Measurements from ENCODE around the gene MYO1D.

MYO1D gene

GRCh38 chr17:32445971-32446370 is 431.0 kb downstream of the MYO1D start:
- H3K27ac Mint-ChIP-seq, result peak overlapping the region; percentile 86

GRCh38 chr17:32445497-32445896 is 431.4 kb downstream of the MYO1D start:
- Mint-ChIP-seq H3K4me3 (peak overlapping the region; percentile 86), H3K9me3 (no peaks in the 10 kb centered on the region), H3K27ac (peak overlapping the region; percentile 86), H3K36me3 (ENCODE audit: low read depth) (peaks cover 45% of the 10 kb centered on the region), H3K4me1 (ENCODE audit: low read depth) (peaks cover 51% of the 10 kb centered on the region), H3K27me3 (peaks cover 8% of the 10 kb centered on the region)

More at GRCh38 chr17:32445971-32446370, 431.0 kb downstream of the MYO1D start:
- Mint-ChIP-seq H3K4me1 (ENCODE audit: low read depth) (peaks cover 48% of the 10 kb centered on the region), H3K36me3 (ENCODE audit: low read depth) (peaks cover 50% of the 10 kb centered on the region), H3K4me3 (peak overlapping the region; percentile 86), H3K27me3 (peaks cover 8% of the 10 kb centered on the region), H3K9me3 (no peaks in the 10 kb centered on the region)

GRCh38 chr17:32445074-32445415 is 431.9 kb downstream of the MYO1D start:
- Mint-ChIP-seq H3K4me3 (peak overlapping the region; percentile 86), H3K27me3 (peaks cover 8% of the 10 kb centered on the region), H3K36me3 (ENCODE audit: low read depth) (peaks cover 43% of the 10 kb centered on the region), H3K9me3 (no peaks in the 10 kb centered on the region), H3K4me1 (ENCODE audit: low read depth) (peaks cover 51% of the 10 kb centered on the region), H3K27ac (peak overlapping the region; percentile 86)

DNA sequence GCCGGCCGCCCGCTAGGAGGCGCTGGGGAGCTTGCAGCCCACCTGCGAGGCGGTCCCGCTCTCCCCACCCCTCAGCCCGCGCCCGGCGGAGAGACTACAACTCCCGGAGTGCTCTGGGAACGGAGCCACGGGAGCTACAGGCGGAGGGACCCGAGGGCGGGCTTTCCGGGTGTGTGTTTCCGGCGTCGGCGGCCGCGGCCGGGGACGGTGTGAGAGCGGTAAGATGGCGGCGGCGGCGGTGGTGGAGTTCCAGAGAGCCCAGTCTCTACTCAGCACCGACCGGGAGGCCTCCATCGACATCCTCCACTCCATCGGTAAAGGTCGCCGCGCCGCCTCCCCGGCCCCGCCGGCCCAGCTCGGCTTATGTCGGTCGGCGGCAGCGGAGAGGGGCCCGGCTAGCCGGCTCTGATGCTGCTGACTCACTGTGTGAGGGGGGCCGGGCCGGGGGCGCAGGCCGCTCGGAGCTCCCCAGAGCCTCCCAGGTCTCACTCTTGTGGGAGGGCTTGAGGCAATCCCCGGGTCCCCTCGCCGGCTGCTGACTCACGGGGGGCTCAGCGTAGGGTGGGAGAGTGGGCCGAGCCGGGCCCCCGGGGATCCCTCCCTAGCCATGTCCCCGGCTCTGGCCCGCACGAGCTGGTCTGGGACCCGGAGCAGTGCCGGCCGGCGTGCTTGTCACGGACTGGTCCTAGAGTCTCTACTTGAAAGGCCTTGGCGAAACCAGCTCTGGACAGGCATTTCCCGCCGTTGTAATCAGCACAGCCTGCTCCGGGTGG is 432.4 kb downstream of the MYO1D start, which contains the start of gene PSMD11:
PSMD11 (plus strand) TSS at position 210 of the 773 bp plus-strand sequence; CDS start at position 224, 14 bp downstream.
- H3K9me3 Mint-ChIP-seq, result no peaks in the 10 kb centered on the region
- peaks cover 38% of the 10 kb centered on the region for H3K36me3 Mint-ChIP-seq (ENCODE audit: low read depth)
- H3K27me3 Mint-ChIP-seq, result peaks cover 8% of the 10 kb centered on the region
- peak within 1 kb of the TSS; percentile 86 for H3K27ac Mint-ChIP-seq
- peaks cover 46% of the 10 kb centered on the region for H3K4me1 Mint-ChIP-seq (ENCODE audit: low read depth)
- peak within 1 kb of the TSS; percentile 86 for H3K4me3 Mint-ChIP-seq

GRCh38 chr17:32443827-32444300 is 433.1 kb downstream of the MYO1D start:
- Mint-ChIP-seq H3K9me3 (no peaks in the 10 kb centered on the region), H3K27ac (peak overlapping the region; percentile 86), H3K36me3 (ENCODE audit: low read depth) (peaks cover 33% of the 10 kb centered on the region)

More at GRCh38 chr17:32443827-32444300, 433.1 kb downstream of the MYO1D start:
- H3K4me1 Mint-ChIP-seq (ENCODE audit: low read depth), result peaks cover 44% of the 10 kb centered on the region
- H3K4me3 Mint-ChIP-seq, result peak overlapping the region; percentile 86
- peaks cover 8% of the 10 kb centered on the region for H3K27me3 Mint-ChIP-seq
